NCI-H345 treated with DMSO at 0.1 percent for 48 hours (cell line): ENCODE data around the gene UCHL3.

Source experiments
- DNase-seq: peaks from one replicate; lab custom pipeline; 2025; ENCODE audit not compliant: unreplicated experiment; lab: John Stamatoyannopoulos, UW

Gene UCHL3

DNA sequence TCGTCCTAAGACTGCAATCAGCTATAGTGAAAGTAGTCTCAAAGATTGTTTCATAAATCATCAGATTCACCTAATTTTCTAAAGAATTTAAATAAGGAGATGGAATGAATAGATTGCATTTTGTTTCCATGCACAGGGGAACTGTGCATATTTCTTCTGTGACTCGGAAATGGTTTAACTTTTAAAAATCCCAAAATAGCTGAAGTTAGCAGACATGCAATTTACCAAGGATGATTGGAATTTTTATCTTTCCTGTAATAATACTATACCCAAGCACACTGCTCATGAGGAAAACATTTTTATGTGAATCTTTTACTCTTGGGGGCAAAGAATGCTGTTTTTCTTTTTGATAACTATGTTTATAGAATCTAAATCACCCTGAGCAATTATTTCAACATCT lies 71.6 kb downstream of the UCHL3 start:
- no peak for DNase-seq

DNA sequence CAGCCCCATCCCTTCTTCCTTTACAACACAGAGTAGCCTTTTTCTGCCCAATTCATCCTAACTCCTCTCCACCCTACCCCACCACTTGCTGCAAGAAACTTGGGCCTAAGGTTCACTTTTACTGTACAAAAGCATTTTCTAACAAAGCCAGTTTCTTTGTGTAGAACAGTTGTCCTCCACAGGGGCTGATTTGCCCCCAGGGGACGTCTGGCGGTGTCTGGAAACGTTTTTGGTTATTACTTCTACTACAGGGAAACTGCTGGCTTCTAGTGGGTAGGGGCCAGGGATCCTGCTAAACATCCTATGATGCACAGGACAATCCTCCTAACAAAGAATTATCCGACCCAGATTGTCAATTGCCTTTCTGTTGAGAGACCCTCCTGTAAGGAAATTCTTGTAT lies 79.2 kb downstream of the UCHL3 start:
- DNase-seq: no peak

DNA sequence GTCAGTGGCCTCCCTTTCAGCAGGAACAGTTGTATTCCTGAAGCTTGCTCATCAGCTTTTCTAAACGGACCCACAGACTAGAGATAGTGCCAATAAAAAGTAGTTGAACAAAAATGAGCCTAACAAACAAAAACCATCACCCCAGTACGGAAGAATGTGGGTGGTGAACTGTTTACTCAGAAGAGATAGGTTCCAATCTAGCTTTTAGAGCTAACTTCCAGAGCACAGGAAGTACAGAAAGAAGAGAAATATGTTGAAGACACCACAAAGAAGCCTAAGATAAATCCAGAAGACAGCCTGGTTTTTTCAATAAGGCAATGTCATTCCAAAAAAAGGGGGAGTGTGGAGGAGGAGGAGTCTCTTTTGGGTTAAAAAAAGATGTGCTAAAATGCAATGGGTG lies 83.7 kb downstream of the UCHL3 start:
- no peak for DNase-seq

DNA sequence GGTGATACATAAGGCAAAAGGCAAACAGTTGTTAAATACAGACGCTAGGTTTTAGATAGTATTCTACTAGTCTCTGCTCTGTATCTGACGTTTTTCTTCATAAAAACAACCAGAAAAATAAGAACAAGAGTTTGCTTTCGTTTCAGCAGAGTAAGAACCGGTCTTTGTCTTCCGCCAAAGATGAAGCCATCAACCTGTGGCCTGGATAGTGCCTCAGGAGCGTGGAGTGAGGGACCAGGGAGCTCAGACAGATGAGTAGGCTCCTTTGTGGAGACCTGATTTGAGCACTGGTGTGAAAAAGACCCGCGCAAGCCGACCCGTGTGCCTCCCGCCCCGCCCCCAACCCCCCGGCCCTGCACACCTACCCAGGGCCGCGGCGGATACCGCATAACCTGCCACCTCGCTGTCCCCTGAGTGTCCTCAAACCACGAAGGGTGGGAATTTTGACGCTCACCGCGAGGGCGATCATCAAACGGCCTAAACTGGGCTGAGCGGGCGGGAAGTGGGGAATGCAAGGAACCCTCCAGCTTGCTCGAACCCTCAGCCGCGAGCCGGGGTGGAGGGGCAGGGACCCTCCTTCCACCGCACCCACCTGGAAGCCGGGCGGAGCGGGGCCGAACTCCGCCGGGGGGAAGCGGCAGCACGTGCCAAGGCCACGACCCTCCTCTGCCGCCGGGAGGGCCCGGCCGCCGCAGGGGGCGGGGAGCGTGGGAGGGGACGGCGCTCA lies 85.7 kb downstream of the UCHL3 start:
- DNase-seq: no peak

DNA sequence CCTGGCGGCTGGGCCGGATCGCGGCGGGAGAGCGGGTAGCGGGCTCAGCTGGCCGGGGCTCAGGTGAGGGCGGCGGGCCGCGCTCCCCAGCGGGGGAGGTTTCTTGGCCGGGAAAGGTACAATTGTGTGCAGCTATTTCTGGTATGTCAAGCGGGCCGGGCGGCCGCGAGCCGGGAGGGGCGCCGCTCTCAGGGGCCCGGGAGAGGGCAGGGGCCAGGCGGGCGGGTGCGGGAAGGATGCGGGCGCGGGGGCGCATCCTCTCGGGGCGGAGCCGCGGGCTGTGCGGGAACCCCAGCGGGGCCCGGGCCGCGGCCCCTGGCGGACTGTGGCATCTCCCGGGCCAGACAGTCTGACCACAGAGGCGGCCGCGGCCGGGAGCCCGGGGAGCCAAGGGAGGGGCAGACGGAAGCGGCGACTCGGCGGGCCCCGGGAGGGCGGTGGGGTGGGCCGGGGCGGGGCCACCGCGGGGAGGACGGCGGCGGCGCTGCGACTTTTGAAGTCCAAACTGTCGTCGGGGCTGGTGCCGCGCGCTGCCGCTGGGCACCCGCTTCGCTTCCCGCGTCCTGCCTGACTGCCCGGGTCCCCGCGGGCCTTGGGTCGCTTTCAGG lies 86.3 kb downstream of the UCHL3 start, which contains the start of gene LMO7:
LMO7 (plus strand) TSS at position 503 of the 608 bp plus-strand sequence. CDS start 328 bp downstream, outside the sequence.
- peak; percentile 10 for DNase-seq

DNA sequence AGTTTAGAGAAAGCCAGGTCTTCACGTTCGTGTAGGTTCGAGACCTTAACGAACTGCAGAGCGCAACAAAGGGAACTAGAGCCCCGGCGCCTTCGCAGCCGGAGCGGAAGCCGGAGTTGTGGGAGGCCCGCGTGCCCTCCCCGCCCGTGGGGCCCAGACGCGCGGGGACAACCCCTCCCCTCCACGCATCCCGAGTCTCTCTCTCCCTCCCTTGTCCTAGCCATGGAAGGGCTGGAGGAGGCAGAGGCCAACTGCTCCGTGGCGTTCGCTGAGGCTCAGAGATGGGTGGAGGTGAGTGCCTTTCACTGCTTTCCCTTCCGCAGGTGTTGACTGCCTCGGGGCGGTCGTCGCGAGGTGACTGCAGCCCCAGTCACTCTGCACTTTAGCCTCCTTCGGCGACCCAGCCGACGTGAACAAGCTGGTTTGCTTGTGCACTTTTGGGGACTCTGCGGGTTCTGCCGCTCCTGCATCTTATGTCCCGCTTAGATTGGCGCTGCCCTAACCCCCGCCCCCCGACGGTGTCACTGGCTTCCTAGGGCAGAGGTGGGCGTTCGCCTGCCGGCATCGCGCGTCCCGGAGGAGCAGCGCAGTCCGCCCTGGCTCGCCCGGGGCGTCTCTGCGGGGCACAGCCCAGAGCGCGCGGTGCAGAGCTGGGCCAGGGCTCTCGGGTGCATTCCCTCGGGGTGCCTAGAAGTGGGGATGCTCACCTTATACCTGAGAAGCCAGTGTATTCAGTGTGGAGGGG lies 87.0 kb downstream of the UCHL3 start:
- no peak for DNase-seq

DNA sequence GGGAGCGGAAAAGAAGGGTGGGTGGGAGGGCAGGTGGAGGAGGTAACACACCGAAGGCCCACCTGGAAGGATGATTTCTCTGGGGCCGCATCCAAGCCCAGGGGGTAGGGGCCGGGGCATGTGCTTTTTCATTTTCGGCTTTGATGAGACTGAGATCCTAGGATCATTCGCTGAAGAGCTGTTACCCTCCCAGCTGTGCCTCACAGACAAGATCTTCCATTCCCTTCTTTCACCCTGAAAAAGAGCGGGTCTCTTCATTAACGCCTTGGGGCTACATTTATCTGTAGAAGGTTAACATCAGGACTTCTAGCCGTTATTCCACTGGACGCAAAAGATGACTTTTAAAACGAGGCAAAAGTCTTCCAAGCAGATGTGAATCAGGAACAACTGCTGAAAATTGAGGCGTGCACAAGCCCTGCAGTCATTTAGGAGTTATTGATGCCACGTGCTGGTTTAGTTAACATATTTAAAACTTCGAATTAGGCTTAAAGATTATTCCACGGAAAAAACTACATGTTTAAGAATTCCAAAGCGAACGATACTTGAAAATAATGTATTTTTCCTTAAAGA lies 87.7 kb downstream of the UCHL3 start:
- no peak for DNase-seq

DNA sequence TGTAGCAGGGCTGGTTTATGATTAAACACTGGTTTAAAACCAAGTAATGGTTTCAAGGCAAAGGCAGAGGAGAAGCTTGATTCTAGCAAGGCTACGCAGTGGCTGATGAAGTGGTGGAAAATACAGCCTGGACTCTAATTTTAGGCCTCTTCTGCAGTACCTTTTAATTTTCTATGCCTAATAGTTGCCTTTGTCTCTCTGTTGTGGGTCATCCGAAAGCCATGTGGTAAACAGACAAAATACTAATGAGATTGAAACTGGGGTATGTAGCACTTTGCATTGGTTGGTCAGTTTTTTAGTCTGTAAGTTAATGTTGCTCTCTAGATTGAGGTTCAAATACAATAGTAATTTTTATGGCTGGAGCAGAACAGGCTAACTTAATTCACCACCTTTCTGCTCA lies 89.9 kb downstream of the UCHL3 start:
- no peak for DNase-seq

DNA sequence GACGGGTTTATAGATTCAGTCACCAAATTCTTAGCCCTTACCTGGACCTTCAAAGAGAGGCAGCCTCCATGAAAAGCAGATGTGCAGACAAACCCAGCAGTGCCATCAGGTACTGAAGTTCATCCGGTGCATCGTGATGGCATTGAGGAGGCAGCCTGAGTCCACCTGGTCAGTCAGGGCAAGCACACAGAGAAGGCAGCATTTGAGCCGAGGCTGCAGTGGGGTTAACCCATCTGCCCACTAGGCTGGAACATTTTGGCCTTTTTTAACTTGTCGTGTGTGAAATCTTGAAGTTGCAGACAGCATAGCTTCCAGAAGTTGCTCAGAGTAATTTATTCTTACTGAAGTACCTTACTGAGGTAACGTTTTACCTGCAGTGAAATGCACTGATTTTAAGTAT lies 91.4 kb downstream of the UCHL3 start:
- no peak for DNase-seq

DNA sequence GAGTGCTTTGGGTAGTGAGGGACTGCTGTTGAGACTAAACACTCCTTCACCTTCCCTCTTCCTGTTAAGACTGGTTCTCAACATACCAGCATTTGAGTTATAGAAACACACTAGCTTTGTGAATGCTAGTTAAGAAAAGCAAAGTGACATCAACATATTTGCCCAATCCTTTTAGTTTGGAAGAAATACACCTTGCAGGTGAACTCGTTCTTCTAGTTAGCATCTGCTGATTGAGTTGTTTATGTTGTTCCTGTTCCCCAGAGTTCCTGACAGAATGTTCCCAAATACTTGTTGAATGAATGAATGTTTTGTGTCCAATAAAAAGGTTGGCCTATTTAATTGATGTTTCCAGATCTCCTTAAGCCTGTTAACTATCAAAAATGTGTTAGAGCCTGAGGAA lies 93.6 kb downstream of the UCHL3 start:
- DNase-seq: no peak

DNA sequence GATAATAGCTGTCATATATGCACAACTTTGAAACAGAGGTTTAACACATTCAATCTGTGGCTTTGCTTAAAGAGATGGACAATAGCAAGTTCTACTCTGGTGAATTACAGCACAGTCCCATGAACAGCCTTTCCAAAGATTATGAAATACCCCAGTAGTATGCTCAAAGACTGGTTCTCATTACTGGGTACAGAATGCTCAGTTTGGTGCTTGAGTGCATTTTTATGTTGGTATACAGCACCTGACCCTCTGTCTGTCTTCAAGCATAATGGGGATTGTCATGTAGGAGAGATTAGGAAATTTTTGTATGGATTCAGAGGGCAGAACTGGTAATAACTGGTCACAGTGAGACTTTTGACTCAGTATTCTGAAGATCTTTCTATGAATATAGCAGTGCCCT lies 94.1 kb downstream of the UCHL3 start:
- DNase-seq: no peak

DNA sequence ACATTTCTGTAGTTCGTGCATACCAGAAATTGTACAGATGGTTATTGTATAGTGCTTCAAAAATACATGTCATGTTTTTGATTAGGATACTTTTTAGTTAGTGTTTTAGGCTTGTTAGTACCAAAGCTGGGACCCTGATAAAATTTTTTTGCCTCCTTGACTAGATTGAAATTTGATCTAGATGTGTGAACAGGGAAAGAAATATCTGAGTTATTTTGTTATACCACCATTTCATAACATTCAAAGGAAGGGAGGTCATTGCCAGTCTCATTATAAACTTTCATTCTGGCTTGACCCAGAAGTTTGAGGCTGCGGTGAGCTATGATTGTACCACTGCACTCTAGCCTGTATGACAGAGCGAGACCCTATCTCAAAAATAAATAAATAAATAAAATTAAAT lies 95.5 kb downstream of the UCHL3 start:
- DNase-seq: no peak

DNA sequence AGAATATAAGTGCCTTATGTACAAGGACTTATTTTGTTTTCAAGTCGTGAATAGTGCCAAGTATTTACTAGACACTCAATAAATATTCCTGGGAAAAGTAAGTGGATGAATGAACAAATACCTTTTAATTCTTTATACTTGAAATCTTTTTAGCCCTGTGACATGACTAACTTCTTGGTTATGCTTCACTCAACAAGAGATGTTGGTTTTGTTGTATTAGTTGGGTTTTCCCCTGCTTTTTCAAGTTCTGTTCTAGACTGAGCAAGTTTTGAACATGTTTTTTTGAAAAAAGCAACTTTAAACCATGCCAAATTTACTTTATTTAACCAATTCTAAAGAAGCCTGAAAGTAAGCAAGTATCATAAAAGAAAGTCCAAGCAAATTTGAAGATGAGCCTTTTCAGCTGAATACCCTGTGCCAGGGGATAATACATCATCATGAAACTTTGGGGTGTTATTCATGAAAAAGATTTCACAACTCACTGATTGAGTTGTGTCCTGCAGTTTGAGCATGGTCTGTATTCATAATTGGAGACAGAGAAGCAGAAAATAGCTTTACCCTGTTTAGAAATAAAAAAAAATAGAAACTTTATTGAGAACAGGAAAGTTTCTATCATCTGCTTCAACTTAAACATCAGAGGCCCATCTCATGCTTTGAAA lies 97.7 kb downstream of the UCHL3 start:
- DNase-seq: no peak

DNA sequence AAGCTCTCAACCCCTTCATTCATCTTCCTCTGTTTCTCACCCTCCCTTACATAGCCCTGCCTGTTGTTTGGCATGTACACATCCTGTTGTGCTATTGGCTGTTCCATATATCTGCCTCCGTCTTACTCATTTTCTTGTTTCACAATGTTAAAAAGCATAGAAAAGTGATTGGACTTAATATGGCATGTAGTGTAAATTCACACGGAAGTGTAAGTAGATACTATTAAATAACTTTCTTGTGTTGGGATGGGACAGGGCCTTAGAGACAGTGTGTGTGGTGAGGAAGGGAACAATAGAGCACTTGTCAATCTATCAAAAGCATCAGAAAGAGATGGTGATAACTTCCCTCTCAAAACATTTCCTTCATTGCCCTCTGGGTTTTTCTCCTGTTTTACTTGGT lies 98.9 kb downstream of the UCHL3 start:
- DNase-seq: no peak

DNA sequence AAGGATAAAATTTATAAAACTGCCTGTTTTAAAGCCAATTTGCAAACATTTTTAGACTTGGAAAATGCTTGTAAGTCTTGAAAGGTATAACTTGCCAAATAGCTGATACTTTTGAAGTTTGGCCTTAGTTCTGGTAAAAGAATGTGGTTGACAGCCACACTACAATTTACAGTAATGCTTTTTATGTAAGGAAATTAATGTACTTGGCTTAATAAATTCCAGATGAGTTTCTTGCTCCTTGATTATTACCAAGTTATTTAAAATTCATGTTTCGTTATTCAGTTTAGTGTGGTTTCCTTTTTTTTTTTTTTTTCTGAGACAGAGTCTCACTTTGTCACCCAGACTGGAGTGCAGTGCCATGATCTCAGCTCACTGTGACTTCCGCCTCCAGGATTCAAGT lies 101.4 kb downstream of the UCHL3 start:
- no peak for DNase-seq

DNA sequence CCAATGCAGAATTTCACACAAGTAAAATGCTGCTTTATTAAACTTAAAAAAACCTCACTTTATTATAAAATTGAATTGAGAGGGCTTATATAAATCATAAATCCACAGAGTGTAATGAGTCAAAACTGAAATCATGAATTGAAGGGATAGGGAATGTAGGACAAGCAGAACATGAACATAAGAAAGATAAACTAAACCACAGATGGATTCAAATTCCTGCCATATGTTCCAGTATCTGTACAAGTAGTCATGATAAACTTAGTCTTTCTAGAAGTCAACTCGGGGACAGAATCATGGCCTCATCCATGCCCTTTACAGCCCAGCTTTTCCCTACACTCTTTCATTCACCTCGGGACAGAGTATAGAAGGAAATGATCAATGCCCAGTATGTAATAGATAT lies 103.1 kb downstream of the UCHL3 start:
- DNase-seq: no peak
